H9 (cell line): ENCODE data around the gene RAD23B. TPM values are rescaled to one million over a fixed set of nuclear protein-coding genes. Genes with fewer than 3 reads are reported as not detected.

ENCODE experiments used
- DNase-seq: peaks from one replicate; pipeline ENCODE4 v3.0.0-alpha.2; 2017
- H2AFZ ChIP-seq: one replicate; pipeline ENCODE4 v1.6.1; 2013; ENCODE audit warnings: mild to moderate bottlenecking, low read length, control low read depth, moderate library complexity
- H2AK5ac ChIP-seq: 2 replicates; pipeline ENCODE4 v1.6.1; 2013; ENCODE audit warnings: low read length, control low read depth, mixed read lengths; ENCODE audit not compliant: insufficient read length
- H2BK120ac ChIP-seq: one replicate; pipeline ENCODE4 v1.6.1; 2013; ENCODE audit warnings: low read depth, mild to moderate bottlenecking, low read length, control low read depth, inconsistent platforms; ENCODE audit not compliant: poor library complexity, severe bottlenecking
- H2BK12ac ChIP-seq: 2 replicates; pipeline ENCODE4 v1.6.1; 2013; ENCODE audit warnings: low read length, control low read depth, mixed read lengths, low read depth; ENCODE audit not compliant: insufficient read length
- H2BK15ac ChIP-seq: 2 replicates; pipeline ENCODE4 v1.6.1; 2013; ENCODE audit warnings: low read depth, low read length, control low read depth
- H2BK20ac ChIP-seq: one replicate; pipeline ENCODE4 v1.6.1; 2013; ENCODE audit warnings: low read depth, mild to moderate bottlenecking, low read length, control low read depth, inconsistent platforms; ENCODE audit not compliant: poor library complexity, severe bottlenecking
- H2BK5ac ChIP-seq: 2 replicates; pipeline ENCODE4 v1.6.1; 2013; ENCODE audit warnings: low read length, control low read depth, mixed read lengths; ENCODE audit not compliant: insufficient read length
- H3K14ac ChIP-seq: 2 replicates; pipeline ENCODE4 v1.6.1; 2013; ENCODE audit warnings: low read length, control low read depth; ENCODE audit not compliant: insufficient read depth
- H3K18ac ChIP-seq: 2 replicates; pipeline ENCODE4 v1.6.1; 2013; ENCODE audit warnings: low read depth, mild to moderate bottlenecking, mixed read lengths, low read length, control low read depth; ENCODE audit not compliant: insufficient read length
- H3K23ac ChIP-seq: 2 replicates; pipeline ENCODE4 v1.6.1; 2013; ENCODE audit warnings: low read length, control low read depth, mixed read lengths, low read depth; ENCODE audit not compliant: insufficient read length
- H3K23me2 ChIP-seq: 2 replicates; pipeline ENCODE4 v1.6.1; 2013; ENCODE audit warnings: low read depth, mild to moderate bottlenecking, mixed read lengths, low read length, control low read depth; ENCODE audit not compliant: insufficient read length, poor library complexity, severe bottlenecking
- H3K27ac ChIP-seq: 2 replicates; pipeline ENCODE4 v1.5.1; 2013; ENCODE audit warnings: low read length, control low read depth, mixed read lengths, low read depth; ENCODE audit not compliant: insufficient read length
- H3K27me3 ChIP-seq: 2 replicates; pipeline ENCODE4 v1.6.1; 2013; ENCODE audit warnings: low read length, control low read depth, inconsistent platforms; ENCODE audit not compliant: insufficient read depth
- H3K4ac ChIP-seq: 2 replicates; pipeline ENCODE4 v1.6.1; 2013; ENCODE audit warnings: low read depth, mild to moderate bottlenecking, control low read depth, inconsistent platforms, low read length, moderate library complexity
- H3K4me1 ChIP-seq: 2 replicates; pipeline ENCODE4 v1.6.1; 2013; ENCODE audit warnings: low read length, control low read depth, inconsistent platforms; ENCODE audit not compliant: insufficient read depth
- H3K4me2 ChIP-seq: 2 replicates; pipeline ENCODE4 v1.6.1; 2013; ENCODE audit warnings: low read length, control low read depth, mixed read lengths; ENCODE audit not compliant: insufficient read length, insufficient read depth
- H3K56ac ChIP-seq: 2 replicates; pipeline ENCODE4 v1.6.1; 2013; ENCODE audit warnings: low read depth, mild to moderate bottlenecking, mixed read lengths, low read length, control low read depth; ENCODE audit not compliant: insufficient read length
- H3K79me1 ChIP-seq: 2 replicates; pipeline ENCODE4 v1.6.1; 2013; ENCODE audit warnings: low read depth, mild to moderate bottlenecking, moderate library complexity, low read length, control low read depth, inconsistent platforms; ENCODE audit not compliant: insufficient read depth, poor library complexity, severe bottlenecking
- H3K79me2 ChIP-seq: 2 replicates; pipeline ENCODE4 v1.6.1; 2013; ENCODE audit warnings: low read length, control low read depth, inconsistent platforms; ENCODE audit not compliant: insufficient read depth
- H3K9ac ChIP-seq: 2 replicates; pipeline ENCODE4 v1.6.1; 2013; ENCODE audit warnings: low read length, control low read depth, mixed read lengths; ENCODE audit not compliant: insufficient read length; ENCODE audit errors: extremely low read depth
- H3K9me3 ChIP-seq: one replicate; pipeline ENCODE4 v1.6.1; 2013; ENCODE audit warnings: low read depth, low read length, inconsistent platforms; ENCODE audit not compliant: control insufficient read depth
- H3T11ph ChIP-seq: one replicate; pipeline ENCODE4 v1.6.1; 2013; ENCODE audit warnings: mild to moderate bottlenecking, low read length, control low read depth, inconsistent platforms
- H4K20me1 ChIP-seq: one replicate; pipeline ENCODE4 v1.6.1; 2013; ENCODE audit not compliant: control insufficient read depth, insufficient read length, insufficient read depth
- H4K5ac ChIP-seq: 2 replicates; pipeline ENCODE4 v1.6.1; 2013; ENCODE audit warnings: low read depth, mild to moderate bottlenecking, mixed read lengths, low read length, control low read depth; ENCODE audit not compliant: insufficient read length
- H4K8ac ChIP-seq: replicated peaks from 2 replicates; pipeline ENCODE4 v1.6.1; 2013; ENCODE audit warnings: low read length, control low read depth, mixed read lengths, low read depth; ENCODE audit not compliant: insufficient read length
- H4K91ac ChIP-seq: 2 replicates; pipeline ENCODE4 v1.6.1; 2013; ENCODE audit warnings: low read depth, mild to moderate bottlenecking, moderate library complexity, mixed read lengths, low read length, control low read depth; ENCODE audit not compliant: insufficient read length
- H3K27ac Mint-ChIP-seq, 3 experiments: 2 replicates in 2 of 3; 3 replicates in 1 of 3; pipeline ENCODE4 v1.8.0; 2020 to 2021; ENCODE audit warnings: mixed read lengths in 3 of 3, mild to moderate bottlenecking in 1 of 3, moderate library complexity in 1 of 3
- H3K27me3 Mint-ChIP-seq: 2 replicates; pipeline ENCODE4 v1.8.0; 2021; ENCODE audit warnings: low read depth, mild to moderate bottlenecking, moderate library complexity, mixed read lengths
- H3K36me3 Mint-ChIP-seq, 3 experiments: 2 replicates in 2 of 3; 3 replicates in 1 of 3; pipeline ENCODE4 v1.8.0; 2020 to 2021; ENCODE audit warnings: low read depth in 3 of 3, mixed read lengths in 3 of 3; ENCODE audit not compliant: insufficient read depth in 1 of 3
- H3K4me1 Mint-ChIP-seq, 2 experiments: 2 replicates each; pipeline ENCODE4 v1.8.0; 2020; ENCODE audit warnings: mixed read lengths in 2 of 2
- H3K4me3 Mint-ChIP-seq, 2 experiments: 2 replicates in 1 of 2; 3 replicates in 1 of 2; pipeline ENCODE4 v1.8.0; 2020 to 2021; ENCODE audit warnings: mild to moderate bottlenecking in 2 of 2, mixed read lengths in 2 of 2, moderate library complexity in 1 of 2
- H3K9me3 Mint-ChIP-seq, 2 experiments: 2 replicates in 1 of 2; 3 replicates in 1 of 2; pipeline ENCODE4 v1.8.0; 2020; ENCODE audit warnings: mild to moderate bottlenecking in 2 of 2, mixed read lengths in 2 of 2, moderate library complexity in 1 of 2
- CTCF ChIP-seq: fragments of 200-600 bp; sonication (generic); conservative IDR thresholded peaks from 3 replicates; pipeline ENCODE4 v1.8.0; 2021; ENCODE audit warnings: antibody characterized with exemption, mild to moderate bottlenecking
- WGBS: extraction: QIAGEN DNeasy Blood & Tissue Kit; methylation state at CpG from one replicate; pipeline ENCODE4 v1.1.7; 2013; ENCODE audit warnings: missing lambda C conversion rate, low lambda C conversion rate, mixed read lengths; ENCODE audit not compliant: insufficient read length; ENCODE audit errors: extremely low coverage; 5-methylcytosine and 5-hydroxymethylcytosine counted together
- total RNA-seq: library from RNA; stranded (reverse); gene quantifications from 2 replicates; pipeline ENCODE4 v1.2.1, GENCODE V29; 2021

Gene RAD23B
- total RNA-seq, 1 experiment from 2014 or later = 154 TPM

- no peaks in the 10 kb centered on the region; a peak in 1 of 5 replicates for H3K9me3 Mint-ChIP-seq
- no peak for TF ChIP-seq CTCF
- H3K36me3 Mint-ChIP-seq = no peaks in the 10 kb centered on the region; a peak in 1 of 7 replicates
- Histone ChIP-seq H3K4me1 (peaks cover 11% of the 10 kb centered on the region; the same call in 1 of the 2 replicates), H4K91ac (no peak overlapping the region), H3K79me2 (peaks cover 86% of the 10 kb centered on the region), H3K23ac (no peak overlapping the region), H2BK5ac (no peak overlapping the region), H3K18ac (no peak overlapping the region), H2AK5ac (no peak overlapping the region), H4K5ac (no peak overlapping the region), H3K27ac (no peak overlapping the region), H3K14ac (no peak overlapping the region), H2BK20ac (no peak overlapping the region), H3K27me3 (no peaks in the 10 kb centered on the region), H4K20me1 (no peaks in the 10 kb centered on the region), H2BK12ac (no peak overlapping the region), H3K4me2 (no peak overlapping the region), H3K9ac (no peak overlapping the region), H3K4ac (no peak overlapping the region), H3K79me1 (no peaks in the 10 kb centered on the region), H3T11ph (no peak overlapping the region), H2BK120ac (no peak overlapping the region), H4K8ac (no peak overlapping the region), H2AFZ (no peak overlapping the region), H2BK15ac (no peak overlapping the region), H3K23me2 (no peaks in the 10 kb centered on the region), H3K9me3 (no peaks in the 10 kb centered on the region), H3K56ac (no peak overlapping the region)
- no peak for DNase-seq
- H3K4me3 Mint-ChIP-seq = no peak overlapping the region
- no CpG with 5 or more reads among the region's 1 CpG for WGBS
- H3K27me3 Mint-ChIP-seq = no peaks in the 10 kb centered on the region
- 0 out of 7 replicates have a peak overlapping the region, but pooled peaks of 1 of the 3 experiments have one; percentile 44 for H3K27ac Mint-ChIP-seq
- H3K4me1 Mint-ChIP-seq = peaks cover 60% of the 10 kb centered on the region in 2 experiments
Observed at GRCh38 chr9:107292821-107293542, 9.9 kb downstream of the RAD23B start.
